NCI-H2227 (cell line): Measurements from ENCODE around the gene SND1.
"Not testable (repeated sequence)": the region's sequence is repeated elsewhere in the genome, so short reads cannot be mapped to it uniquely, and the experiment has no call there.

ENCODE experiments used
- DNase-seq: peaks from one replicate; lab custom pipeline; 2025; ENCODE audit not compliant: unreplicated experiment; lab: John Stamatoyannopoulos, UW

SND1 gene

GRCh38 chr7:127902753-127903152 lies 250.8 kb downstream of the SND1 start:
- DNase-seq = not testable (repeated sequence)

- DNase-seq = no peak
These were observed 252.1 kb downstream of the SND1 start for GRCh38 chr7:127903892-127904669.

- no peak for DNase-seq
These were observed 252.6 kb downstream of the SND1 start for GRCh38 chr7:127904670-127904985.

GRCh38 chr7:127905021-127905420 lies 253.0 kb downstream of the SND1 start:
- no peak for DNase-seq

GRCh38 chr7:127905491-127906330 lies 253.7 kb downstream of the SND1 start:
- no peak for DNase-seq

- DNase-seq = peak; percentile 91
These were observed 255.4 kb downstream of the SND1 start for GRCh38 chr7:127907110-127908040.

- DNase-seq = no peak
These were observed 256.6 kb downstream of the SND1 start for GRCh38 chr7:127908430-127909258.

GRCh38 chr7:127909424-127910152 lies 257.6 kb downstream of the SND1 start:
- no peak for DNase-seq

- no peak for DNase-seq
These were observed 258.7 kb downstream of the SND1 start for GRCh38 chr7:127910670-127911069.

- DNase-seq = no peak
These were observed 260.0 kb downstream of the SND1 start for GRCh38 chr7:127911968-127912511.

GRCh38 chr7:127912901-127913300 lies 260.9 kb downstream of the SND1 start:
- DNase-seq = no peak

- no peak for DNase-seq
These were observed 261.7 kb downstream of the SND1 start for GRCh38 chr7:127913686-127914085.

GRCh38 chr7:127914693-127915092 lies 262.7 kb downstream of the SND1 start:
- no peak for DNase-seq

- DNase-seq = no peak
These were observed 264.7 kb downstream of the SND1 start for GRCh38 chr7:127916735-127917134.

- DNase-seq = no peak
These were observed 266.1 kb downstream of the SND1 start for GRCh38 chr7:127918130-127918529.

GRCh38 chr7:127920787-127921438 lies 268.9 kb downstream of the SND1 start:
- no peak for DNase-seq

- DNase-seq = no peak
These were observed 270.7 kb downstream of the SND1 start for GRCh38 chr7:127922656-127923055.

- DNase-seq = no peak
These were observed 272.9 kb downstream of the SND1 start for GRCh38 chr7:127924874-127925273.

- DNase-seq = no peak
These were observed 275.3 kb downstream of the SND1 start for GRCh38 chr7:127927348-127927696.
